Esophagus squamous epithelium (tissue), 4 donors: Measurements from ENCODE around the gene STAT5B.

Experiments
- CTCF ChIP-seq, 6 experiments: fragments of 450-650 bp in 4 of 6; fragments of 200-600 bp in 2 of 6; sonication (generic) in 2 of 6; IDR thresholded peaks; one replicate each; pipeline ENCODE4 v1.5.1; 2016 to 2019; ENCODE audit warnings: antibody characterized with exemption in 6 of 6, mild to moderate bottlenecking in 4 of 6, moderate library complexity in 4 of 6
- POLR2A ChIP-seq, 4 donors: fragments of 450-650 bp; IDR thresholded peaks; one replicate each; pipeline ENCODE4 v1.6.1; 2017; ENCODE audit warnings: antibody characterized with exemption in 4 of 4, mild to moderate bottlenecking in 4 of 4, moderate library complexity in 3 of 4

GRCh38 chr17:42246515-42246914, 29.7 kb downstream of the STAT5B start:
- TF ChIP-seq CTCF (IDR thresholded peaks at IDR 0.05) (no peak), POLR2A (IDR thresholded peaks at IDR 0.05) (no peak)
